IPS-18c (cell line): ENCODE results near the gene PPP2R2C.

Experiments used
- H3K4me3 ChIP-seq: 2 replicates; pipeline ENCODE4 v1.7.0; 2013; ENCODE audit warnings: low read depth, mild to moderate bottlenecking, low read length, moderate library complexity; ENCODE audit not compliant: insufficient read depth
- H3K9me3 ChIP-seq: one replicate; pipeline ENCODE4 v1.6.1; 2013; ENCODE audit warnings: mild to moderate bottlenecking, low read length, moderate library complexity; ENCODE audit not compliant: control insufficient read depth, insufficient read depth

The PPP2R2C gene

DNA sequence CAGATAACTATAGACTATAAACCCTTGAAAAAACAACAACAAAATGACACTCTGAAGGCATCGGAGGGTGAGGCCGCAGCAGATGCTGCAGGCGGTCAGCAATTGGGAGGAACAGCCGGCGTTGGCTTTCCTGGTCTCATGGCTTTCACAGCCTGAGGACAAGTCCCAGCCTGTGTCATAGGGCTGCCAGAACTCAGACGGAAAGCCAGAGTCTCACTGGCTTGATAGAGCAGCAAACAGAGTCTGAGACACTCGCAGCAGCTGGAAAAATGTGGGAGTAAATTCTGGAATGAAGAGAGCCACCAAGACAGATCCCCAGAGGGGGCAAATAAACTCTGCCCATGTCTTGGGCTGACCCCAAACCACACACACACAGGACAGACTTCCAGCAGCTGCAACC is 86.3 kb downstream of the PPP2R2C start:
- no peak overlapping the region for H3K4me3 ChIP-seq

GRCh38 chr4:6385288-6385687 is 87.1 kb downstream of the PPP2R2C start:
- Histone ChIP-seq H3K9me3 (peaks cover 2% of the 10 kb centered on the region), H3K4me3 (no peak overlapping the region)

More for the DNA sequence above, 86.3 kb downstream of the PPP2R2C start:
- H3K9me3 ChIP-seq, result peaks cover 2% of the 10 kb centered on the region

- peaks cover 2% of the 10 kb centered on the region for H3K9me3 ChIP-seq
- H3K4me3 ChIP-seq, result no peak overlapping the region
Observed at GRCh38 chr4:6384541-6384940, 87.9 kb downstream of the PPP2R2C start.

DNA sequence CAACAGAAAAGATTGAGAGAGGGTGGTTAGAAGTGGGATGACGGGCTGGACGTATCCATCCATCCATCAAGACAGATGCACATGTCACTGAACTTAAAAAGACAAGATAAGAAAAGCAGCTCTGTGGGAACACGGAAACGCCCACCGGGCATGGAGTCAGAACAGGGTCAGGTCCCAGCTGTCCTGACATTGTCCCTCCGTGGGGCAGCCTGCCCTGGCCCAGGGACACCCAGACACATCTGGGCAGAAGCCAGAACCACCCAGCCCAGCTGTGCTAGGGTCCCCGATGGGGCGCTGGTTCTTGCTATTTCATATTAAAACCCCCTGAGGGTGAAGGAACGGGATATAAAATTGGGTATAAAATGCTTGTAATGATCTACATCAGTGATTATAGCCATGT is 88.5 kb downstream of the PPP2R2C start:
- Histone ChIP-seq H3K9me3 (peaks cover 2% of the 10 kb centered on the region), H3K4me3 (no peak overlapping the region)

- no peak overlapping the region for H3K4me3 ChIP-seq
- H3K9me3 ChIP-seq, result peaks cover 2% of the 10 kb centered on the region
Observed at GRCh38 chr4:6383009-6383404, 89.4 kb downstream of the PPP2R2C start.

DNA sequence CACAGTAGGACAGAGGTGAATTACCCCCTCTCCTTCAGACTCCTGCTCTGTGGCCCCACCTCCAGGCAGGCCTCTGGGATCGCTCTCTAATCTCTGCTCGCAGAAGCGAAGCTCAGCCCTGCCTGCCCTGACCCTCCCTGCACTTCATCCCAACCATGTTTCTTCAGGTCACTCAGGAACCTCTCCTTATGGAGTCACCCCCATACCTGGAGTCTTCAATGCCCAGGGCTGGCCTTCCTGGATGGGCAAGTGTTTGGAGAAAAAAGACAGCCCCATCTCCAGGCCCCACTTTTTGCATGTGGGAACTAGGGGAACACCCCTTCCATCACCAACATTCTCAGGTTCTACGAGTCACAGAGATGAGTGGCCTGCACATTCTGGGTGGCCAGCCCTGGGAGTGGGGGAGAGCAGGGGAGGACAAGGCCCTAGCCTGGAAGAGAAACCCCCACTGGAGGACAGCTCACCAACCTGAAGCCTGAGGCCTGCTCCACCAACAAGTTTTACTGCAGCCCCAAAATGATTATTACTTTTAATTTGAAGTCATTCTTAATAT is 90.8 kb downstream of the PPP2R2C start:
- peaks cover 2% of the 10 kb centered on the region for H3K9me3 ChIP-seq
- H3K4me3 ChIP-seq, result no peak overlapping the region

DNA sequence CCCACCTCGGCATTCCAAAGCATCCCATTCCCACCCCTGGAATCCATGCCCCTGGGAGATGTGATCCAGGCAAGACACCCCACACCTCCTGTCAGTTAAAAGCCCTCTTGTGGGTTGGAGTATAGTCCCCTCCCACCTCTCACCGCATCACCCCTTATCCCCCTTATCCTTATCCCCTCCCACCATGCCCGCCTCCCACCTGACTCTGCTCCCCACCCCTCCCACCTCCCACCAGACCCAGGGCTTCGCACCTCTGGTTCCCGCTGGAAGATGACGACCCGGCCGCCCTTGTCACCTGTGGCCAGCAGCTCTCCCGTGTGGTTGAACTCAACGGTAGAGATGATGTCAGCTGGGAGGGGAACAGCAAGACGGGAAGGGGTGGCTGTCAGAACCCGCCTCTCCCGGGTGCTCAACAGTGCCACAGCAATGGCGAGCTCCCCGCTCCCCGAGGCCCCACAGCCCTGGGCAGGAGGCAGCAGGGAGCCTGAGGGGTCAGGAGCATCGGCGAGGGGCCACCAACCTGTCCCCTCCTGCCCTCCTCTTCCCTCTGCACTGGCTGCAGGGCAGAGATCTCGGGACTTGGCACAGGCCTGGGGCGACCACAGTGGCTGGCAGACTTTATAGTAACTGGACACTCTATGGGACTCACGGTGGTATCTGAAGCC is 91.5 kb downstream of the PPP2R2C start:
- H3K9me3 ChIP-seq, result peaks cover 2% of the 10 kb centered on the region
- no peak overlapping the region for H3K4me3 ChIP-seq

DNA sequence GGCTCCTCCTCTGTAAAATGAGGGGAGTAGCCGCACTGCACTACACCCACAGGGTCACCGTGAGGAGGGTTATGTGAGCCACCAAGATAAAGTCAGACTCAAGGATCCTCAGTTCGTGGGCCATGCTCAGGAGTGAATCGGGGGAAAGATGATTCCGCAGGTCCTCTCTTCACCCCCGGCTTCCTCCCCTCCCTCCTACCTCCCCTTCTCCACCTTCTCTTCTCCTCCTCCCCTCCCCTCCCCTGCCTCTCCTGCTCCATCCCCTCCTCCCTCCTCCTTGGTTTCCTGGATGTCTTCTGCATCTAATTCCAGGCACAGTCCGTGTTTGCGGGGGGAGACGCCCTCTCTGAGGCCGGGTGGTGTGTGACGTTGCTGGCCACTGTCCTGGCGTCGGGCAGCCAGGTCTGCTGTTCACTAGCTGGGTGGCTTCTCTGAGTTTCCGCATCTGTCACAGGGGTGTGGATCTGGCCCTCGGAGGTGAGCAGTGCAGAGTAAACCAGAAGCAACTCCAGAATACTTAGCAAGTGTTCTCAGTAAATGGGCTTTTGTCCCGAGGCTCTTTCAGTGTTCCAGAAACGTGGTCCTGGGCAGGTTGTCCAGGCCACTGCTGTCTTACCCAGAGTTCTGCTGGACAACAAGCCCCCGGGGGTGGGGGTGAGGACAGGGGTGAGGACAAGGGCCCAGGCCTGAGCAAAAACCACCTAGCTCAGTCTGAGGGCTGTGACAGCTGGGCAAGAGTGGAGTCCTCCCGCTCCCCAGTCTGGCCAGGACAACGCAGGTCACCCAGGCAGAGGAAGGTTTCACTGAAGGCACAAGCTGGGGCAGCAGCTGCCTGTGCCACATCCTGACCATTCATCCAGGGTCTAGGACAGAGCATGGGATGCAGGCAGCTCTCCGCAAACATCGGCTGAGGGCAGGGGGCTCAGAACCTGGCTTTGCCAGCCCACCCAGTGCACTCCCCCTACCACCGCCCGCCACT is 92.4 kb downstream of the PPP2R2C start:
- no peak overlapping the region for H3K4me3 ChIP-seq
- no peaks in the 10 kb centered on the region for H3K9me3 ChIP-seq

DNA sequence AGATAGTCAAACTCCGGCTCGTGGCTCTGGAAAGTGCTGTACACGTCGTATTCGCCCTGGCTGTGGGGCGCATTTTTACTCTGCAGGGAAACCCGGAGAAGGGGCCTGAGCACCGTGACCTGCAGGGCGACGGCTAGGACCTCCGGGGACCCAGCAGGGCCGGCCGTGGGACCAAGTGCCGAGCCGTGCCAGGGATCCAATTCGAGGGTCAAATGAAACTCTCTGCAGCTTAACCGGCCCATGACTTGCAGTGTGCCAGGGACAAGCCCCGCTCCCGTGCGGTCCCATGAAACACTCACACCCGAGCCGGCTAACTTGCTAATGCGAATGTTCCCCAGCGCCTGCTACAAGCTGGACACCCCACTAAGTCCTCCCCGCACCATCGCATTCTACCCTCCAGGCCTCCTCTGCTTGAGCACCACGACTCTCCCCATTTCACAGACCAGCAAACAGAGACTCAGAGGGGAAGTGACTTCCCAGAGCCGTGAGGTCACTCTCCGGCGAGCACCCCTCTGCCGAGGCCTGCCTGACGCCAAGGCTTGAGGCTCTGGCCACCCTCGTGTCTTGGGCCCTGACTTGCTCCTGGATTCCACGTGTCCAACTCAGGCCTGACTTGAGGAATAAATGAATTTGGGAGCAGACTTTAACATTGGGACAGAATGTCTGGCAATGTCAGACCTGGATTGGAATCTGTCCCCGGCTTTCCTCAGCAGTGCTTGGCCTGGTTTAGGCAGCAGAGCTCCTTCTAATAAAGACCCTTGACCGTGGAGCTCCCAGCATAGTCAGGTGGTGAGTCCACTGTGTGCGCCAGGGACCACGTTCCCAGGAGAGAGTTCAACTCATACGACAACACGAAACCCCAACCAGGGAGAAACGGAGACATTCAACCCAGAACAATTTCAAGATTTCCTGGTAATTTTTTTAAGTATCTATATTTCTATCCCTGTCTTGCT is 93.6 kb downstream of the PPP2R2C start:
- Histone ChIP-seq H3K9me3 (no peaks in the 10 kb centered on the region), H3K4me3 (no peak overlapping the region)

DNA sequence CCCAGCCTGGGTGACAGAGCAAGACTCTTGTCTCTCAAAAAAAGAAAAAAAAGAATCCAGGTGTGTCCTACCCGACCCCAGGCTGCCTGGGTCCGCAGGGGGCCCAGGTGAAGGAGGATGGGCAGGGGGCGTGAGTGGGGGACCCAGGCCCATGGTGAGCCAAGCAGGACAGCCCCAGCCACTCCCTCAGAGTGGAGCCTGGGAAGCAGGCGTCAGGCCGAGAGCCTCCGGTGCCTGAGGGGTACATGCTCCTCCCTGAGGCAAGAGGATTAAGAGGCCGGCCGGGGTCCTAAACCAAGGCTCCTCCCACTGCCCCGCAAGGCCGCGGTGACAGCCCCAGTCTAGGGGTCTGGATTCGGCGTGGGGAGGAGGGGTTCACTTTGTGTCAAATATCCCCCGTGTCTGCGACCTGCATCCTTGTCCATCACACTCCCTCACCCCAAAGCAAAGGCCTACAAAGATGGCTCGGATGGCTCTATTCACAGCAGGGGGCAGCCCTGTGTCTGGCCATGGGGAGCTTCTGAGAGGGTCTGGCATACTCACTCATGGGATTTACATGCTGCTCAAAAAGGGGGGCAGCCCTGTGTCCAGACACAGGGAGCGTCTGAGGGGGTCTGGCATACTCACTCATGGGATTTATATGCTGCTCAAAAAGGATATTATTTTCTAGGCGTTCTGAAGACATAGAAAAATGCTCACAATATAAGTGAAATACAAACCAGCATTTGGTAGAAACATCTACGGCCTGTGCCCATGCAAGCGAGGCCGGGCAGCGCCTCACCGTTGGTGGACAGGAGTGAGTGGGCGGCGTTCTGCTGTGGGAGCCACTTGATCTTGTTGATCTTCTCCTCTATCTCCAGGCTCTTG is 94.6 kb downstream of the PPP2R2C start:
- H3K4me3 ChIP-seq, result no peak overlapping the region
- H3K9me3 ChIP-seq, result no peaks in the 10 kb centered on the region

DNA sequence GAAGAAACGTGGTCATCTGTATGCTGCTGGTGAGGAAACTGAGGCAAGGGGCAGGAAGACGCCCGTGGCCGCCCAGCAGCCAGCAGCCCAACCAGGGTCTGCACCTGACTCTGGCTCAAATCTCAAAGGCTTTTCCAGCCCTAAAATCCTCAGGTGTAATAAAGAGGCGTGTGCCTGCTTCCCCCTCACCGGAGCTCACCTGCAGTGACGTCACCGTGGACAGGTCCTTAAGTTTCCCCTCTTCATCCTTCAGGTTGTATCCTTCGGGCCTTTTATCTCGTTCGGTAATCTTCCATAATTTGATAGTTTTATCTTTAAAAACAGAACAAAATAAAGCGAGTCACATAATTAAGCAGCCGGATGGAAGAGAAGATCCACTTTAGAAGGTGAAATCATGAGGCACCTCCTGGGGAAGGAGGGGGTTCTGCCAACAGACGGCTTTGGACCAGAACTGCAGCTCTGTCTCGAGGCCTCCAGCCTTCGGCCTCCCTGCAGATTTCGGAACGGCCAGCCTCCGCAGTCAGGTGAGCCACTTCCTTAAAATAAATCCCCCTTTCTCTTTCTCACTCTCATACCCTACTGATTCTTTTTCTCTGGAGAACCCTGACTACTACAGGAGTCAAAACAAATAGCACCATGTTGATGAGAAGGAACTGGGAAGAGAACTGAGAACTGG is 96.7 kb downstream of the PPP2R2C start:
- no peak overlapping the region for H3K4me3 ChIP-seq

GRCh38 chr4:6374575-6374974 is 97.8 kb downstream of the PPP2R2C start:
- H3K4me3 ChIP-seq, result no peak overlapping the region
- H3K9me3 ChIP-seq, result no peaks in the 10 kb centered on the region

More for the DNA sequence above, 96.7 kb downstream of the PPP2R2C start:
- no peaks in the 10 kb centered on the region for H3K9me3 ChIP-seq

DNA sequence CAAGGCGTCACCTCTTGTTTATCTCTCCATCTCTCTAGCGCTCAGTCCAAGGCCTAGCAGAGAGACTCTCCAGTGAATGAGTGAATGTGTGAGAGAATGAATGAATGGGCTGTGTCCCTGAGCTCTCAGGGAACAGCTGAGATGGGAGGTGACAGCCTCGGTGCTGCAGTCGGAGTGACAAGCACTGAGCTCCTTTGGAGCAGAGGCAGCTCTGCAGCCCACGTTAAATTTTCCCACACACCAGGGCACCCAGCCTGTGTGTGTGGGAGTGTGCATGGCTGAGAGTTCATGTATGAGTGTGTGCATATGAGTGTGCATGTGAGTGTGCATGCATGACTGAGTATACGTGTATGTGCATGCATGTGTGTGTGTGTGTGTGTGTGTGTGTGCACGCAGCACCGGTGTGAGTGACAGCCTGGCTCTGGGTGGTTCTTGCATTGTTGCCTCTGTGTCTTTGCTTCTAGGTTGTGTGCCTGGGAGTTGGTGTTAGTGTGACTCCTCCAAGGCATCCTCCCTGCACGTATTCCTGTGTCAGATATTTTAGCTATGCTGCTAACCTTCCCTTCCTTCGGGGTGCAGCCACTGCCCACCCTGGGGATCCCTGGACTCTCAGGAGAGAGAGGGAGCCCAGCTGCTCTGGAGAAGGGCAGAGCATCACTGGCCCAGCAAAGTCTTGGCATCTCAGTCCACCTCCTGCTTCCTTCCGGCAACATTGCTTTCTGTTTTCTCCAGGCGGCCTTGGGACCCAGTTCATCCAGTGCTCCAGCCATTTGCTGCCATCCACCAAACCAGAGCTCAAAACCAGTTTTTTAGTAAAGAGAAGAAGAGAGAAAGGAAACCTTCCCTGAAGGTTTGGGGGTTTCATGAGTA is 98.6 kb downstream of the PPP2R2C start:
- Histone ChIP-seq H3K4me3 (no peak overlapping the region), H3K9me3 (no peaks in the 10 kb centered on the region)

- Histone ChIP-seq H3K9me3 (no peaks in the 10 kb centered on the region), H3K4me3 (no peak overlapping the region)
Observed at GRCh38 chr4:6372649-6373525, 99.5 kb downstream of the PPP2R2C start.
